SK-N-SH (cell line): ENCODE results near the gene OSBPL10. TPM values are rescaled to one million over a fixed set of nuclear protein-coding genes. Genes with fewer than 3 reads are reported as not detected.

Experiments
- CTCF ChIA-PET: fragments of 300-600, 350-600 bp; formaldehyde crosslinking; extraction: SDS; loops from one replicate; lab custom pipeline; 2021; lab: Yijun Ruan, JAX
- POLR2A ChIA-PET: fragments of 350-600 bp; sonication (Branson Sonifier 250); formaldehyde crosslinking; extraction: SDS; loops from one replicate; lab custom pipeline; 2020; ENCODE audit warnings: antibody characterized with exemption, inconsistent platforms; lab: Yijun Ruan, JAX
- DNase-seq: peaks from one replicate; pipeline ENCODE4 v3.0.0; 2012
- H2AFZ ChIP-seq: fragments of 200-600 bp; sonication (generic); 2 replicates; pipeline ENCODE4 v1.8.1; 2016; ENCODE audit warnings: antibody characterized with exemption, mild to moderate bottlenecking, low read depth
- H3F3A ChIP-seq: fragments of 200-600 bp; sonication (generic); replicated peaks from 2 replicates; pipeline ENCODE3; 2016; ENCODE audit warnings: antibody characterized with exemption, mild to moderate bottlenecking; ENCODE audit not compliant: insufficient read depth
- H3K27ac ChIP-seq, 2 experiments: fragments of 200-500 bp in 1 of 2; fragments of 200-600 bp in 1 of 2; sonication (Bioruptor generic) in 1 of 2; sonication (generic), shearing (Covaris generic) in 1 of 2; 2 replicates each; pipeline versions ENCODE4 v1.5.1 to v1.6.1; 2014 to 2016; ENCODE audit warnings: low read depth in 2 of 2, inconsistent platforms in 1 of 2, low read length in 1 of 2, mild to moderate bottlenecking in 1 of 2, mixed read lengths in 1 of 2
- H3K27me3 ChIP-seq: fragments of 200-600 bp; sonication (generic), shearing (Covaris generic); 2 replicates; pipeline ENCODE4 v1.6.1; 2016; ENCODE audit warnings: mixed run types; ENCODE audit not compliant: insufficient read depth
- H3K36me3 ChIP-seq, 2 experiments: fragments of 200-500 bp in 1 of 2; fragments of 200-600 bp in 1 of 2; sonication (Bioruptor generic) in 1 of 2; sonication (generic) in 1 of 2; replicated peaks in 1 of 2; 2 replicates each; pipeline versions ENCODE3 to v1.5.1; 2014 to 2016; ENCODE audit warnings: low read length in 1 of 2, mild to moderate bottlenecking in 1 of 2; ENCODE audit not compliant: insufficient read depth in 2 of 2, control insufficient read depth in 1 of 2
- H3K4me1 ChIP-seq, 2 experiments: fragments of 200-500 bp in 1 of 2; fragments of 200-600 bp in 1 of 2; sonication (Bioruptor generic) in 1 of 2; sonication (generic), shearing (Covaris generic) in 1 of 2; 2 replicates each; pipeline versions ENCODE4 v1.5.1 to v1.6.1; 2014 to 2016; ENCODE audit warnings: low read depth in 1 of 2, low read length in 1 of 2, mixed run types in 1 of 2; ENCODE audit not compliant: insufficient read depth in 2 of 2, control insufficient read depth in 1 of 2
- H3K4me2 ChIP-seq: fragments of 200-600 bp; sonication (generic), shearing (Covaris generic); 2 replicates; pipeline ENCODE4 v1.6.1; 2017; ENCODE audit warnings: mixed run types
- H3K4me3 ChIP-seq, 2 experiments: fragments of 200-500 bp in 1 of 2; fragments of 200-600 bp in 1 of 2; sonication (Bioruptor generic) in 1 of 2; sonication (generic), shearing (Covaris generic) in 1 of 2; 2 replicates each; pipeline versions ENCODE4 v1.5.1 to v1.8.1; 2014 to 2016; ENCODE audit warnings: low read depth in 2 of 2, inconsistent platforms in 1 of 2, low read length in 1 of 2, mild to moderate bottlenecking in 1 of 2, mixed read lengths in 1 of 2, moderate library complexity in 1 of 2
- H3K79me2 ChIP-seq: fragments of 200-600 bp; sonication (generic); 2 replicates; pipeline ENCODE4 v1.8.1; 2017; ENCODE audit warnings: mild to moderate bottlenecking; ENCODE audit not compliant: insufficient read depth
- H3K9ac ChIP-seq: fragments of 200-600 bp; sonication (generic); 2 replicates; pipeline ENCODE4 v1.6.1; 2017; ENCODE audit warnings: mixed run types
- H3K9me2 ChIP-seq: fragments of 200-600 bp; sonication (generic); 2 replicates; pipeline ENCODE4 v1.6.1; 2017; ENCODE audit warnings: mixed run types
- H3K9me3 ChIP-seq: fragments of 200-600 bp; sonication (generic); 2 replicates; pipeline ENCODE4 v1.6.1; 2017; ENCODE audit warnings: mixed run types, mild to moderate bottlenecking, moderate library complexity
- H4K20me1 ChIP-seq: fragments of 200-600 bp; sonication (generic); 2 replicates; pipeline ENCODE4 v1.6.1; 2017; ENCODE audit warnings: mild to moderate bottlenecking, mixed run types; ENCODE audit not compliant: insufficient read depth
- CHD2 ChIP-seq: fragments of 150-350 bp; IDR thresholded peaks from 2 replicates; pipeline ENCODE4 v1.6.1; 2018; ENCODE audit warnings: low read length; ENCODE audit not compliant: partially characterized antibody
- CTCF ChIP-seq: fragments of 200-600 bp; sonication (generic); IDR thresholded peaks from 2 replicates; pipeline ENCODE4 v1.6.1; 2017; ENCODE audit warnings: antibody characterized with exemption, mild to moderate bottlenecking, moderate library complexity
- FOSL2 ChIP-seq: IDR thresholded peaks from 2 replicates; pipeline ENCODE4 v1.4.0; 2012; ENCODE audit warnings: low read depth, mild to moderate bottlenecking, moderate library complexity, borderline replicate concordance
- FOXM1 ChIP-seq: IDR thresholded peaks from 2 replicates; pipeline ENCODE4 v1.4.0; 2012; ENCODE audit warnings: low read depth, mild to moderate bottlenecking
- GATA2 ChIP-seq: sonication (generic); formaldehyde crosslinking; IDR thresholded peaks from 2 replicates; pipeline ENCODE4 v1.5.0; 2020; ENCODE audit warnings: mild to moderate bottlenecking, missing genetic modification reagents
- JUND ChIP-seq: IDR thresholded peaks from 2 replicates; pipeline ENCODE4 v1.4.0; 2012
- MEF2A ChIP-seq: IDR thresholded peaks from 2 replicates; pipeline ENCODE4 v1.4.0; 2012; ENCODE audit warnings: low read depth, borderline replicate concordance
- MXI1 ChIP-seq: IDR thresholded peaks from 2 replicates; pipeline ENCODE4 v1.6.1; 2012; ENCODE audit warnings: mild to moderate bottlenecking, low read depth, low read length, improper control_type of control experiment
- PBX3 ChIP-seq: IDR thresholded peaks from 2 replicates; pipeline ENCODE4; 2012
- POLR2AphosphoS5 ChIP-seq: IDR thresholded peaks from 2 replicates; pipeline ENCODE4 v1.6.1; 2012; ENCODE audit warnings: low read depth, low read length
- RCOR1 ChIP-seq: fragments of 150-350 bp; IDR thresholded peaks from 2 replicates; pipeline ENCODE4 v1.6.1; 2017; ENCODE audit warnings: antibody characterized with exemption, low read length
- RXRA ChIP-seq: IDR thresholded peaks from 2 replicates; pipeline ENCODE4 v1.4.0; 2012; ENCODE audit warnings: low read depth, mild to moderate bottlenecking, borderline replicate concordance
- SMC3 ChIP-seq: IDR thresholded peaks from 2 replicates; pipeline ENCODE4 v1.6.1; 2012; ENCODE audit warnings: low read depth, low read length, improper control_type of control experiment
- TAF1 ChIP-seq: IDR thresholded peaks from 2 replicates; pipeline ENCODE4 v1.6.1; 2012; ENCODE audit warnings: low read depth, mild to moderate bottlenecking, low read length, moderate library complexity, borderline replicate concordance
- USF1 ChIP-seq: IDR thresholded peaks from 2 replicates; pipeline ENCODE4 v1.4.0; 2012; ENCODE audit warnings: low read depth, borderline replicate concordance
- USF2 ChIP-seq: fragments of 150-350 bp; IDR thresholded peaks from 2 replicates; pipeline ENCODE4 v1.6.1; 2017; ENCODE audit warnings: antibody characterized with exemption, low read length, low read depth, borderline replicate concordance
- YY1 ChIP-seq: IDR thresholded peaks from 2 replicates; pipeline ENCODE4 v1.4.0; 2012; ENCODE audit warnings: low read depth, mild to moderate bottlenecking
- WGBS: methylation state at CpG from one replicate; pipeline ENCODE4 v1.1.6; 2017; ENCODE audit warnings: low lambda C conversion rate; 5-methylcytosine and 5-hydroxymethylcytosine counted together
- polyA plus RNA-seq, 3 experiments: library from polyadenylated mRNA; depleted of rRNA; stranded (reverse); fragments of >200 nt; gene quantifications; 2 replicates each; pipeline ENCODE4 v1.2.3, GENCODE V29; 2012
- TF ChIP-seq, protein P1 (sequence below): IDR thresholded peaks from 2 replicates; pipeline ENCODE4 v1.4.0; 2012; ENCODE audit warnings: low read depth, borderline replicate concordance

OSBPL10 gene
- polyA plus RNA-seq, 1 of the 3 experiments (the other 2 are of a cell fraction) = 0.12 TPM

- no peak for DNase-seq
- 85% methylated on average over 4 of the region's 4 CpGs for WGBS
- H3K9ac ChIP-seq = no peak overlapping the region
- no peaks in the 10 kb centered on the region for H3K9me3 ChIP-seq
- no peak overlapping the region for H2AFZ ChIP-seq
- no peak overlapping the region for H3K4me3 ChIP-seq
- TF ChIP-seq MEF2A = no peak
- TF ChIP-seq USF2 = no peak
- no peak for TF ChIP-seq PBX3
- no peak for TF ChIP-seq SMC3
- CTCF ChIA-PET = interaction anchor here (0.8 to 1.0 kb wide), 4 partner anchors 16 to 530 kb away, joined by 3 to 4 read pairs (median 4); no protein-coding TSS in a partner anchor
- H3K4me1 ChIP-seq = peaks cover 0 to 7% of the 10 kb centered on the region in 2 experiments; a peak in 2 of 4 replicates
- peaks cover 28% of the 10 kb centered on the region; the same call in 1 of the 2 replicates for H3K79me2 ChIP-seq
- H3K36me3 ChIP-seq = peaks cover 9 to 23% of the 10 kb centered on the region in 2 experiments
- H3F3A ChIP-seq = peaks cover 14% of the 10 kb centered on the region
- H4K20me1 ChIP-seq = 0 out of 2 replicates have a peak, but pooled peaks cover 5% of the 10 kb centered on the region
- POLR2A ChIA-PET = no interaction called here
- no peak overlapping the region for H3K27ac ChIP-seq
- no peaks in the 10 kb centered on the region for H3K27me3 ChIP-seq
- H3K4me2 ChIP-seq = no peak overlapping the region
- no peaks in the 10 kb centered on the region for H3K9me2 ChIP-seq
These were observed 367.4 kb downstream of the OSBPL10 start for GRCh38 chr3:31613654-31614053.

GRCh38 chr3:31613177-31613576 lies 367.9 kb downstream of the OSBPL10 start:
- Histone ChIP-seq H3K4me1 (peaks cover 0 to 7% of the 10 kb centered on the region in 2 experiments; a peak in 2 of 4 replicates), H3K4me2 (no peak overlapping the region), H3K4me3 (no peak overlapping the region), H3K27me3 (no peaks in the 10 kb centered on the region), H3K36me3 (peaks cover 9 to 23% of the 10 kb centered on the region in 2 experiments), H3K27ac (no peak overlapping the region), H3K9ac (no peak overlapping the region), H3K9me3 (no peaks in the 10 kb centered on the region), H4K20me1 (0 out of 2 replicates have a peak, but pooled peaks cover 5% of the 10 kb centered on the region), H2AFZ (no peak overlapping the region), H3K9me2 (no peaks in the 10 kb centered on the region), H3K79me2 (peaks cover 29% of the 10 kb centered on the region; the same call in 1 of the 2 replicates), H3F3A (peaks cover 14% of the 10 kb centered on the region)
- ChIA-PET CTCF (interaction anchor here (0.8 to 1.0 kb wide), 4 partner anchors 16 to 531 kb away, joined by 3 to 4 read pairs (median 4); no protein-coding TSS in a partner anchor), POLR2A (no interaction called here)
- TF ChIP-seq USF1 = no peak
- TF ChIP-seq CHD2 = no peak
- TF ChIP-seq FOSL2 = no peak
- TF ChIP-seq FOXM1 = no peak
- no peak for TF ChIP-seq MEF2A
- no peak for TF ChIP-seq YY1
- TF ChIP-seq GATA2 (CRISPR knock-in tag) = no peak
- no peak for TF ChIP-seq CTCF
- TF ChIP-seq, protein P1, sequence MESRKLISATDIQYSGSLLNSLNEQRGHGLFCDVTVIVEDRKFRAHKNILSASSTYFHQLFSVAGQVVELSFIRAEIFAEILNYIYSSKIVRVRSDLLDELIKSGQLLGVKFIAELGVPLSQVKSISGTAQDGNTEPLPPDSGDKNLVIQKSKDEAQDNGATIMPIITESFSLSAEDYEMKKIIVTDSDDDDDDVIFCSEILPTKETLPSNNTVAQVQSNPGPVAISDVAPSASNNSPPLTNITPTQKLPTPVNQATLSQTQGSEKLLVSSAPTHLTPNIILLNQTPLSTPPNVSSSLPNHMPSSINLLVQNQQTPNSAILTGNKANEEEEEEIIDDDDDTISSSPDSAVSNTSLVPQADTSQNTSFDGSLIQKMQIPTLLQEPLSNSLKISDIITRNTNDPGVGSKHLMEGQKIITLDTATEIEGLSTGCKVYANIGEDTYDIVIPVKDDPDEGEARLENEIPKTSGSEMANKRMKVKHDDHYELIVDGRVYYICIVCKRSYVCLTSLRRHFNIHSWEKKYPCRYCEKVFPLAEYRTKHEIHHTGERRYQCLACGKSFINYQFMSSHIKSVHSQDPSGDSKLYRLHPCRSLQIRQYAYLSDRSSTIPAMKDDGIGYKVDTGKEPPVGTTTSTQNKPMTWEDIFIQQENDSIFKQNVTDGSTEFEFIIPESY = no peak
- no peak for TF ChIP-seq MXI1
- no peak for TF ChIP-seq TAF1
- no peak for TF ChIP-seq JUND
- TF ChIP-seq RXRA = no peak
- no peak for TF ChIP-seq POLR2AphosphoS5
- TF ChIP-seq RCOR1 = no peak
- DNase-seq = no peak
- 100% methylated on average over 1 of the region's 1 CpG for WGBS
